HG03354 (cell line): ENCODE results near the gene VAV3.
"Not testable (repeated sequence)": the region's sequence is repeated elsewhere in the genome, so short reads cannot be mapped to it uniquely, and the experiment has no call there.

Experiments used
- ATAC-seq: cut with Tn5 transposase; IDR thresholded peaks from one replicate; pipeline ENCODE4 v1.9.1; 2021; ENCODE audit warnings: mild to moderate bottlenecking; ENCODE audit not compliant: unreplicated experiment, poor library complexity, severe bottlenecking

Gene VAV3

GRCh38 chr1:107896936-107897335 lies 68.0 kb downstream of the VAV3 start:
- ATAC-seq: no peak

- ATAC-seq: no peak
Observed at GRCh38 chr1:107896401-107896800, 68.6 kb downstream of the VAV3 start.

- no peak for ATAC-seq
Observed at GRCh38 chr1:107895403-107896191, 69.4 kb downstream of the VAV3 start.

GRCh38 chr1:107894605-107895004 lies 70.4 kb downstream of the VAV3 start:
- no peak for ATAC-seq

GRCh38 chr1:107893350-107893749 lies 71.6 kb downstream of the VAV3 start:
- ATAC-seq: not testable (repeated sequence)

GRCh38 chr1:107889524-107889923 lies 75.5 kb downstream of the VAV3 start:
- ATAC-seq: no peak

- no peak for ATAC-seq
Observed at GRCh38 chr1:107883562-107883961, 81.4 kb downstream of the VAV3 start.

GRCh38 chr1:107879927-107880326 lies 85.1 kb downstream of the VAV3 start:
- ATAC-seq: no peak

- ATAC-seq: no peak
Observed at GRCh38 chr1:107879346-107879745, 85.6 kb downstream of the VAV3 start.

GRCh38 chr1:107877745-107878144 lies 87.2 kb downstream of the VAV3 start:
- ATAC-seq: no peak

- ATAC-seq: no peak
Observed at GRCh38 chr1:107877092-107877491, 87.9 kb downstream of the VAV3 start.

GRCh38 chr1:107875689-107876088 lies 89.3 kb downstream of the VAV3 start:
- no peak for ATAC-seq

- ATAC-seq: no peak
Observed at GRCh38 chr1:107874221-107874620, 90.8 kb downstream of the VAV3 start.

GRCh38 chr1:107871687-107872395 lies 93.1 kb downstream of the VAV3 start:
- no peak for ATAC-seq

GRCh38 chr1:107871259-107871658 lies 93.7 kb downstream of the VAV3 start:
- no peak for ATAC-seq

GRCh38 chr1:107870696-107871095 lies 94.3 kb downstream of the VAV3 start:
- ATAC-seq: no peak

GRCh38 chr1:107867897-107868296 lies 97.1 kb downstream of the VAV3 start:
- ATAC-seq: no peak

GRCh38 chr1:107867422-107867821 lies 97.6 kb downstream of the VAV3 start:
- no peak for ATAC-seq

GRCh38 chr1:107866870-107867269 lies 98.1 kb downstream of the VAV3 start:
- no peak for ATAC-seq

GRCh38 chr1:107865627-107866026 lies 99.4 kb downstream of the VAV3 start:
- ATAC-seq: no peak

GRCh38 chr1:107863342-107863741 lies 101.6 kb downstream of the VAV3 start:
- no peak for ATAC-seq
